ENCODE data around the gene TEX2. TPM values are rescaled to one million over a fixed set of nuclear protein-coding genes. Genes with fewer than 3 reads are reported as not detected.

TEX2 gene
- polyA plus RNA-seq, 3 donors from 2014 or later: 4.7 to 8.1 (median 6.3) TPM

Other genes starting within 250 kb of the TEX2 start
- gene ICAM2, start 242.6 kb downstream of the TEX2 start, polyA plus RNA-seq: 100 to 1,000 TPM; 327 to 535 (median 329) TPM
- gene ERN1, start 133.1 kb downstream of the TEX2 start, polyA plus RNA-seq: 10 to 100 TPM; 30.7 to 52.9 (median 31.3) TPM
- gene PECAM1, start 127.6 kb upstream of the TEX2 start, polyA plus RNA-seq: 10 to 100 TPM; 39.2 to 60.8 (median 53.4) TPM
- 1 to 10 TPM in 2 of 3 donors, not detected in 1; 1.8 to 9.6 TPM for gene MILR1, start 185.9 kb upstream of the TEX2 start, polyA plus RNA-seq
- 10 to 100 TPM in 1 of 3 donors, 1 to 10 TPM in 2; 3.4 to 10.7 (median 4.3) TPM for gene POLG2, start 233.8 kb upstream of the TEX2 start, polyA plus RNA-seq
- gene DDX5, start 243.0 kb upstream of the TEX2 start, polyA plus RNA-seq: 1,000 to 10,000 TPM in 2 of 3 donors, 100 to 1,000 TPM in 1; 902 to 1,477 (median 1,071) TPM
- gene CEP95, start 243.7 kb upstream of the TEX2 start, polyA plus RNA-seq: 10 to 100 TPM in 1 of 3 donors, 1 to 10 TPM in 2; 7.1 to 12.7 (median 7.5) TPM